T47D (cell line): ENCODE measurements around the gene EPHX1.
"Not testable (repeated sequence)": the region's sequence is repeated elsewhere in the genome, so short reads cannot be mapped to it uniquely, and the experiment has no call there.

ENCODE experiments used
- DNase-seq, 2 experiments: peaks; one replicate each; pipeline versions ENCODE4 v3.0.0 to v3.0.0-alpha.2; 2011 to 2012; ENCODE audit warnings: low read depth in 1 of 2, low spot score in 1 of 2
- JUND ChIP-seq: IDR thresholded peaks from 2 replicates; pipeline ENCODE4 v1.6.1; 2012; ENCODE audit warnings: low read depth
- in situ Hi-C: cut with HindIII; loops from 2 replicates; pipeline ENCODE4 v1.10.0; 2016; ENCODE audit warnings: low sequenced_read_pairs, low pct_unique_long_range_greater_than_20kb

Gene EPHX1

GRCh38 chr1:225809842-225810578 lies at the start of gene EPHX1:
Gene EPHX1, plus strand, starts transcription at chr1:225810124. Its CDS starts 18,606 bp downstream, at chr1:225828730.
- peak; percentile 93 to 98 for DNase-seq
- TF ChIP-seq JUND, result no peak
- in situ Hi-C loops, result no loop called here

- DNase-seq, result no peak
- TF ChIP-seq JUND, result no peak
- in situ Hi-C loops, result no loop called here
Measured at GRCh38 chr1:225760531-225760930, 49.4 kb upstream of the EPHX1 start.

- in situ Hi-C loops, DNase-seq: not testable (repeated sequence)
Measured at GRCh38 chr1:225761395-225761794, 48.5 kb upstream of the EPHX1 start.

- in situ Hi-C loops, result no loop called here
- no peak for DNase-seq
- no peak for TF ChIP-seq JUND
Measured at GRCh38 chr1:225762002-225762441, 47.9 kb upstream of the EPHX1 start.

- in situ Hi-C loops, result no loop called here
- no peak for DNase-seq
- no peak for TF ChIP-seq JUND
Measured at GRCh38 chr1:225762444-225762843, 47.5 kb upstream of the EPHX1 start.

GRCh38 chr1:225763716-225764548 lies 46.0 kb upstream of the EPHX1 start:
- TF ChIP-seq JUND, result no peak
- no peak for DNase-seq
- in situ Hi-C loops, result no loop called here

- TF ChIP-seq JUND, result peak; percentile 63; the same call in 1 of the 2 replicates
- in situ Hi-C loops, result no loop called here
- peak; percentile 72 to 95 for DNase-seq
Measured at GRCh38 chr1:225765982-225766674, 43.8 kb upstream of the EPHX1 start.

- in situ Hi-C loops, result no loop called here
- TF ChIP-seq JUND, result no peak
- no peak for DNase-seq
Measured at GRCh38 chr1:225766967-225767633, 42.8 kb upstream of the EPHX1 start.

- TF ChIP-seq JUND, result no peak
- in situ Hi-C loops, result no loop called here
- DNase-seq, result peak in 1 of 2 experiments; percentile 65
Measured at GRCh38 chr1:225767634-225768540, 42.0 kb upstream of the EPHX1 start.

GRCh38 chr1:225768662-225769426 lies 41.1 kb upstream of the EPHX1 start:
- in situ Hi-C loops, result no loop called here
- no peak for TF ChIP-seq JUND
- peak in 1 of 2 experiments; percentile 82 for DNase-seq

GRCh38 chr1:225769687-225770086 lies 40.2 kb upstream of the EPHX1 start:
- no peak for TF ChIP-seq JUND
- in situ Hi-C loops, result no loop called here
- no peak for DNase-seq
